Tongue (tissue), 2 donors: ENCODE measurements around the gene ASS1. TPM values are rescaled to one million over a fixed set of nuclear protein-coding genes. Genes with fewer than 3 reads are reported as not detected.

Experiments used
- DNase-seq: peaks from one replicate; pipeline ENCODE4 v3.0.0-alpha.2; 2015
- total RNA-seq: library from RNA; depleted of rRNA; stranded (reverse); fragments of >200 nt; gene quantifications from one replicate; pipeline ENCODE4 v1.2.3, GENCODE V29; 2014

Gene ASS1
- total RNA-seq, 1 donor from 2014 or later, result 74.5 TPM

DNA sequence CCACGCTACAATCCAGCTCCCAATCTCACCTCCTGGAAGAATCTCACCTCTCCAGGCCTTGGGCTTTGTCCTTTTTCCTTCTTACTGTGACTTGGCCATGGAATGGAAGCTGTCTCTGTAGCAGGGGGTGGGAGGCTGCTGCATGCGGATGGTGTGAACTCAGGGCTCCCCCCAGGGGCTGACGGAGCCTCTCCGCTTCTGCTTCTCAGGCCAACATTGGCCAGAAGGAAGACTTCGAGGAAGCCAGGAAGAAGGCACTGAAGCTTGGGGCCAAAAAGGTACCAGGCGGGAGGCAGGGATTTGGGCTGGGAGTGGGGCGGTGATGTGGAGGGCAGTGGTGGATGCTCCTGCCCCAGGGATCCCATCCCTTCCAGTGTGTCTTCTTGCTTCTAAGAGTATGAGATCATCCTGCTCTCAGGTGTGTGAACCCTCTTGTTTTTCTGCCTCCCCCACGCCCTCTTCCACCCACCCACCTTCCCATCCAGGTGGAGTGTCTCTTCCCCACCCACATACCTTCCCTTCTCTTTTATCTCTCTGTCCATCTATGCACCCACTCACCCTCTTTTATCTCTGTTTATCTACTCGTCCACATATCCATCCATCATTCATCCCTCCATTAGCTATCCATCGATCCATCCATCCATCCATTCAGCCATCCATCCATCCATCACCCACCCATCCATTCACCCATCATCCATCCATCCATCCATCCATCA, 9.5 kb downstream of the ASS1 start:
- no peak for DNase-seq

- DNase-seq, result no peak
Measured at GRCh38 chr9:130454812-130455325, 10.1 kb downstream of the ASS1 start.

- DNase-seq, result no peak
Measured at GRCh38 chr9:130458027-130458803, 13.5 kb downstream of the ASS1 start.

DNA sequence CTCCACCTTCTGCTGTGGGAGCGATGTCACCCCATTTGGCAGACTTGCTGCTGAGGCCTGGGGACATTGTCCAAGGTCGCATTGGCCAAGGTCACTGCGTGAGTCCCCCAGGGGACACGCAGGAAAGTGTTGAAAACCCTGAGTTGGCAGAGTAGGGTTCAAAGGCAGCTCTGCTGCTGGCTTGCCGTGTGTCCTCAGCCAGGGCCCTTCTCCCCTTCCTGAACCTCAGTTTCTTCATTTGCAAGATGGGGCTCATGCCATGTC, 14.0 kb downstream of the ASS1 start:
- no peak for DNase-seq

DNA sequence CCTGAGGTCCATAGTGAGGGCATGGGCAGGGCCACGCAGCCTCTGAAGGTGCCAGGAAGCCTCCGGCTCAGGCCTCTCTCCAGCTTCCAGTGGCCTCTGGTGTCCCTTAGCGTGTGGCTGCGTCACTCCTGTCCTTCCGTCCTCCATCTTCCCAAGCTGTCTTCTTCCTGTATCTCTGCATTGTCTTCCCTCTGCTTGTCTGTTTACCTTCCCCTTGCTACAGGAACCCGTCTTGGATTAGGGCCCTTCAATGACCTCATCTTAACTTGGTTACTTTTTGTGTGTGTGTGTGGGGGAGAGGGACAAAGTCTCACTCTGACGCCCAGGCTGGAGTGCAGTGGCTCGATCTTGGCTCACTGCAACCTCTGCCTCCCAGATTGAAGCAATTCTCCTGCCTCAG, 14.4 kb downstream of the ASS1 start:
- no peak for DNase-seq

DNA sequence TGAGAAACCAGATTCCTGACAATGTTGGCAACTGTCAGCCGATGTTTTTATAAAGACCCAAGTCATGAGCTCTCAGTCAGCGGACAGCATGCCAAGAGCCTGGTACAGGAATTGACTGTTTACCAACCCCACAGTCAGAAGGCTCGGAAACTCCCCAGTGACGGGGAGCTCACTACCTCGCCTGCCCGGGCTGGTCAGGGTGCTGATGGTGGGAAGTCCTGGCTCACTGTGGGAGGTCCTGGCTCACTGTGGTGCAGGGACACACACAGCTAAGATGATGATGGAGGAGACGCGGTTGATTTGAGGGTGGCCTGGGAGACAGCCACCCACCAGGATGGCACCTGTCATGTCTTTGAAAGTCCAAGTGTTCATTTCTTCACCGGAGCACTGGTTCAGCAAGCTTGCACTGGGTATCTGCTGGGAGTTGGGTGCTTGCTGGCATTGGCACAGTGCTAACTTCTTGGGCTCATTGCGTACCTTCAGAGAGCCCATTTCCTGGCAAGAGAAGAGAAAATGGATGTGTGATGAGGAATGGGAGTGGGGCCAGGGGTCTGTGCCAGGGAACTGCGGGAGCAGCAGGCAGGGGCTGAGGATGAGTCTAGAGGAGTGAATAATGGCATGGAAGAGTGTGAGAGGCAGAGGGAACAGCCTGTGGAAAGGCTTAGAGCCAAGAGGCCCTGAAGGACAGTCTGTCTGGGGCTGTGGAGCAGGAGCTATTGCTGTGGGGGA, 15.3 kb downstream of the ASS1 start:
- no peak for DNase-seq

DNA sequence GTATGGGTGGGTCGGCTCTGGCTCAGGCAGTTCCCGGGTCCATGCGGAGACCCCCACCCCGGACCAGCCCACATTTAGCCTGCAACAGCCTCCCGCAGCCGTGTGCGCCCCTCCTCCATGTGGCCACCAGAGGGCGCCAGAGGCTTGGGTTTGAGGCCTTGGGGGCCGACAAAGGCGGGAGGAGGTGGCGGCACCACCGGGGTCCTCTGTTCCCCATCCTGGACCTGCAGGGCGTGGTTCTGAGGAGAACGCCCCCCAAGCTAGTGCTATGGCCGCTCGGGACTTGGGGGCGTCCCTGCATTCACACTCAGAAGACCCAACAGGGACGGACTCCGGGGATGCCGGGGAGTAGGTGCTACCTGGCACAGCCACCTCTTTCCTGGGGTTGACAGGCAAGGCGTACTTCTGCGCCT, 16.5 kb downstream of the ASS1 start:
- peak; percentile 78 for DNase-seq

- DNase-seq, result no peak
Measured at GRCh38 chr9:130461731-130462130, 17.0 kb downstream of the ASS1 start.

DNA sequence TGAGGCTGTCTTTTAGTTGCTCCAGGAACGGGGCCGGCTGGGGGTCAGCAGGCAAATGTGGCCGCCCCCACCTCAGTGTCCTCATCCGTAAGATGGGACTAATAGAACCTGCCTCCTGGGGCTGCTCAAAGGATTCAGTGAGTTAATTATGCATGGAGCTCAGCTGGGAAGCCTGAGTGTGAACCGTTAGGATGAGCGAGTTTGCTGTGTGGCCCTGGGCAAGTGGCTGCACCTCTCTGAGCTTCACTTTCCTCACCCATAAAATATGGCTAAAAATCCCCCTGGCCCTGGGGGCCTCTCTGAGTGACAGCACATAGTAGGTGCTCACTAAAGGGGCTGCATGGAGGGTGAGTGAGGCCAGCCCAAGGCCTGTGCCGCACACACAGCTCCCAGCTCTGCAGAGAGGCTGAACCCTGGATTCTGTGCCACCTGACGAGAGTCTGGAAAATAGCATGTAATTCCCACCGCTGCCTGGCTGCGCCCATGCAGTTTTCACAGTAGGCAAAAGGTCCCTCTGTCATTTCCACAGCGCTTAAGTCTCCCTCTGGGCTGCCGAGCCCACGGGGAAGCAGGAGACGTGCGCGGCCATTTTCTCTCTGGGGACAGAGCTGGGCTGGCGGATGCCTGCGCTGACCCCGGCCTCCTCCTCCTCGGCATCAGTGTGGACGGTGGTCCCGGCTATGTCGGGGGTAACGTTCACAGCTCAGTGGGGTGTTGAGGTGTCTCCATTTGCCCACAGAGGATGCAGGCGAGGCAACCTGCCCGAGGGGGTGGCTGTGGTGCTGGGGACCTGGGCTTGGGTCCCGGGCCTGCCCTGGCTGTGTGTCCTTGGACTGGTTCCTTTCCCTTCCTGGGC, 18.2 kb downstream of the ASS1 start:
- no peak for DNase-seq

- no peak for DNase-seq
Measured at GRCh38 chr9:130463763-130464745, 19.3 kb downstream of the ASS1 start.

- DNase-seq, result no peak
Measured at GRCh38 chr9:130465383-130466096, 20.8 kb downstream of the ASS1 start.

GRCh38 chr9:130466537-130467217, 21.9 kb downstream of the ASS1 start:
- DNase-seq, result no peak

- DNase-seq, result no peak
Measured at GRCh38 chr9:130467316-130467715, 22.6 kb downstream of the ASS1 start.

DNA sequence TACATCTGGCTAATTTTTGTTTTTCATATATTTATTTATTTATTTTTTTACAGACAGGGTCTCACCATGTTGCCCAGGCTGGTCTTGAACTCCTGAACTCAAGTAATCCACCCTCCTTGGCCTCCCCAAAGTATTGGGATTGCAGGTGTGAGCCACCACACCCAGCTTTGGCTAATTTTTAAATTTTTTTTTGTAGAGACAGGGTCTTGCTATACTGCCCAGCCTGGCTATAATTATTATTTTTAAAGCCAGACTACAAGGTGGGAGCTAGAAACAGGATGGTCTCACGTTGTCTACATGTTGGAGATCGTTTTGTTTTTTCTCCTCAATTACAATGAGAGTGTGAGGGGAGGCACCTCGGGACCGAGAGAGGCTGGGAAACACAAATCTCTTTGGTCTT, 23.8 kb downstream of the ASS1 start:
- DNase-seq, result no peak

DNA sequence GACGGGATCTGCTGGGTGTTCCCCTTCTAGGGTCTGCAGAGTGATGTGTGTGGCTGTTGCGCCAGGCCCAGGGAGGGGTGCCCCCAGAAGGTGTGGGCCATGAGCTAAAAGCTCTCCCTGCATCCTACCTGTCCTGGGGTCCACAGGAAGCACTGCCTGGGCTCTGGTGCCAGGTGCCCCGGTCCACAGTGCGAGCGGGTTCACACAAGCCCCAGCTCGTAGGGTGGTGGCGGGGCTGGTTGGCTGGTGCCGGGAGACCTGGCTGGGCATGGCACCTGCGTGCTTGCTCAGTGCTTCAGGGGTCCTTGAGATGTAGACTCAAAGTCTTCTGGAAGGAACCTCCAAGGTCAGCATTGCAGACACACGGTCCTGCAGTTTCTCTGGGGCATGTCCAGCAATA, 25.5 kb downstream of the ASS1 start:
- no peak for DNase-seq

DNA sequence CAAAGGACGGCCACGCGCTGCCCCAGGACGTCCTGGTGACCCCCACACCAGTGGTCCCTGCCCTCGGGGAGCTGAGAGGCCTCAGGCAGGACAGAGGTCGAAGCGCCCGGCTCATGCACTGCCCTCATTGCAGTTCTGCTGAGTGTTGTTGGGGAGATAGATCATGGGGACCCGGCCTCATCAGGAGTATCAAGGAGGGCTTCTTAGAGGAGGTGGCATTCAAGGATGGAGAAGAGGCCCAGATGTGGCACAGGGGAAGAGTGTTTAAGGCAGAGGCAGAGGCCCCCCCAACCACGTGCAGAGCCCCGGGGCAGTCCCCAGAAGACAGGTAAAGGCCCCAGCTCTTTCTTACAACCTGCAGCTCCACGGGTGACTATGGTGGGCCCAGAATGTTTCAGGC, 26.2 kb downstream of the ASS1 start:
- DNase-seq, result no peak

- no peak for DNase-seq
Measured at GRCh38 chr9:130471411-130472183, 26.8 kb downstream of the ASS1 start.

DNA sequence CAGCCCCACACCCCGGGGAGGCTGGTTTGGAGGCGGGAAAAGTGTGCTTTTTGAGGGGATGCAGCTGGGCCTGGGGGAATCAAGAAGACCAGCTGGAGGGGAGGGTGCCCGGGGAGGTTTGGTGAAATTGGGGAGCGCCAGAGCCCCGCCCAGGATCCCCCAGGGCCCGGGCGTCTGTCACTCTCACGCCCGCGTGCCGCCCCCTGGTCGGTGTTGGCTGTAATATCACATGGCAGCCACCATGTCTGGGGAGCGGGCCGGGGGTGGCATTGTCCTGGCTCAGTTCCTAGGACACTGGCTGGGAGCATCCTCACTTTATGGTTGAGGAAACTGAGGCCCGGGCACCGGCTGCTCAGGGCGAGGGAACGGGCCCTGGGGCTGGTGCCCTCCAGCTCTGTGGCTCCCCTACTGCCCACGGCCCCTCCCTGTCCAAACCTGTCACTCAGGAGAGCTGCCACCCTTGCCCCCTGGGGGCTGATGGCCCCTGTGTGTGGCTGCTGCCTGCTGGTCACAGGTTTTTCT, 27.5 kb downstream of the ASS1 start:
- DNase-seq, result no peak

- DNase-seq, result no peak
Measured at GRCh38 chr9:130473009-130473408, 28.2 kb downstream of the ASS1 start.
